Natural killer cell (primary cell): ENCODE data around the gene LZTFL1. TPM values are rescaled to one million over a fixed set of nuclear protein-coding genes. Genes with fewer than 3 reads are reported as not detected.

Experiments used
- ATAC-seq, 3 donors: fragments of 150-1000 bp in 2 of 3; fragments of 200-7000 bp in 1 of 3; cut with Tn5 transposase; 1 replicate in 1 of 3; 2 replicates in 2 of 3; pipeline ENCODE4 v1.10.0; 2021; ENCODE audit warnings: mild to moderate bottlenecking in 2 of 3, moderate library complexity in 2 of 3
- DNase-seq, 2 donors: peaks; one replicate each; pipeline versions ENCODE4 v3.0.0 to v3.0.0-alpha.2; 2013 to 2021; ENCODE audit warnings: mixed read lengths in 1 of 2
- H3K27ac ChIP-seq: one replicate; pipeline ENCODE4 v1.5.1; 2013; ENCODE audit warnings: mild to moderate bottlenecking, low read length
- H3K27me3 ChIP-seq: one replicate; pipeline ENCODE4 v1.6.1; 2013; ENCODE audit warnings: low read length; ENCODE audit not compliant: control insufficient read depth, insufficient read depth
- H3K36me3 ChIP-seq: one replicate; pipeline ENCODE4 v1.6.1; 2013; ENCODE audit warnings: low read length; ENCODE audit not compliant: control insufficient read depth, insufficient read depth
- H3K4me1 ChIP-seq: one replicate; pipeline ENCODE4 v1.6.1; 2013; ENCODE audit warnings: low read length; ENCODE audit not compliant: control insufficient read depth, insufficient read depth
- H3K4me3 ChIP-seq: one replicate; pipeline ENCODE4 v1.5.1; 2013; ENCODE audit warnings: low read length
- H3K9me3 ChIP-seq: one replicate; pipeline ENCODE4 v1.6.1; 2013; ENCODE audit warnings: low read length; ENCODE audit not compliant: control insufficient read depth, insufficient read depth
- H3K27ac Mint-ChIP-seq, 2 donors: one replicate each; pipeline ENCODE4 v1.8.0; 2022; ENCODE audit warnings: mild to moderate bottlenecking in 2 of 2, mixed read lengths in 2 of 2, moderate library complexity in 1 of 2
- H3K27me3 Mint-ChIP-seq, 2 donors: one replicate each; pipeline ENCODE4 v1.8.0; 2022; ENCODE audit warnings: low read depth in 2 of 2, mixed read lengths in 2 of 2
- H3K36me3 Mint-ChIP-seq: one replicate; pipeline ENCODE4 v1.8.0; 2022; ENCODE audit warnings: mixed read lengths
- H3K4me1 Mint-ChIP-seq, 2 donors: one replicate each; pipeline ENCODE4 v1.8.0; 2022; ENCODE audit warnings: mixed read lengths in 2 of 2
- H3K4me3 Mint-ChIP-seq: one replicate; pipeline ENCODE4 v1.8.0; 2022; ENCODE audit warnings: mild to moderate bottlenecking, moderate library complexity, mixed read lengths
- H3K9me3 Mint-ChIP-seq, 2 donors: one replicate each; pipeline ENCODE4 v1.8.0; 2022; ENCODE audit warnings: mixed read lengths in 2 of 2
- CTCF ChIP-seq: fragments of 200-600 bp; IDR thresholded peaks from one replicate; pipeline ENCODE4 v1.8.0; 2022; ENCODE audit warnings: antibody characterized with exemption
- WGBS: methylation state at CpG from one replicate; pipeline ENCODE4 v1.1.7; 2013; ENCODE audit warnings: missing lambda C conversion rate; ENCODE audit not compliant: insufficient coverage; 5-methylcytosine and 5-hydroxymethylcytosine counted together
- intact Hi-C: fragments of 100-400 bp; cut with micrococcal nuclease; formaldehyde crosslinking; loops from one replicate; pipeline ENCODE4 v1.14.2; 2022
- total RNA-seq, 4 donors: library from RNA; stranded (reverse); fragments of 120-200 nt in 1 of 4; gene quantifications; one replicate each; pipeline versions ENCODE4 v1.2.3 to v1.2.4, GENCODE V29; 2013 to 2022

Gene LZTFL1
- total RNA-seq, 3 donors from 2014 or later (not counting 1 experiment from before 2014, with no cell fraction given) = 16.4 to 19.8 (median 17.2) TPM

DNA sequence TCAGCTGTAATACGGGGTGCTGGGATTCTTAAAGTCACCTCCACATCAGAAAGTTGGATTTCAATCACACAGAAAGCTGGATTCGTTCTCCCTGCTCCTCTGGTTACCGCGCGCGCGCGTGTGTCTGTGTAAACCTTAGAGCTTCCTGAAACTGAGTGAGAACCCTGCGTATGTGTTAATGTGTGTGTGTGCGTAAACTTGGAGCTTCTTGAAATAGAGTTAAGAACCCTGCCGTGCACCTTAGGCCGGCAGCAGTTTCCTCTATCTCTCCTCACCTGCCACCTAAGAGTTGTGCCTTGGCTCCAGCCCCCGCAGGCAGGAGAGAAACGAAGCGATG lies 531 bp downstream of the LZTFL1 start:
- no peaks in the 10 kb centered on the region for H3K36me3 Mint-ChIP-seq
- ATAC-seq = peak; percentile 57 to 74 (median 57)
- under 1% methylated on average over 15 of the region's 15 CpGs for WGBS
- Histone ChIP-seq H3K27ac (peak overlapping the region; percentile 81), H3K4me3 (peak overlapping the region; percentile 77), H3K4me1 (peaks cover 15% of the 10 kb centered on the region), H3K9me3 (no peaks in the 10 kb centered on the region), H3K36me3 (no peaks in the 10 kb centered on the region), H3K27me3 (no peaks in the 10 kb centered on the region)
- peak overlapping the region; percentile 96 for H3K4me3 Mint-ChIP-seq
- peak overlapping the region; percentile 93 to 97 for H3K27ac Mint-ChIP-seq
- peaks cover 22 to 38% of the 10 kb centered on the region in 2 donors for H3K4me1 Mint-ChIP-seq
- intact Hi-C loops = loop anchor here (10.0 kb wide), 1 partner anchor 147 kb away; no protein-coding TSS in a partner anchor
- H3K9me3 Mint-ChIP-seq = no peaks in the 10 kb centered on the region
- DNase-seq = no peak
- H3K27me3 Mint-ChIP-seq = no peaks in the 10 kb centered on the region
- no peak for TF ChIP-seq CTCF

GRCh38 chr3:45838466-45838865 lies 3.5 kb downstream of the LZTFL1 start:
- no peak for DNase-seq
- ATAC-seq = no peak
- Mint-ChIP-seq H3K9me3 (no peaks in the 10 kb centered on the region), H3K4me1 (peaks cover 15 to 20% of the 10 kb centered on the region in 2 donors), H3K36me3 (no peaks in the 10 kb centered on the region), H3K4me3 (no peak overlapping the region), H3K27me3 (no peaks in the 10 kb centered on the region), H3K27ac (no peak overlapping the region)
- WGBS = 100% methylated on average over 1 of the region's 1 CpG
- no peak overlapping the region for H3K27ac ChIP-seq
- peaks cover 15% of the 10 kb centered on the region for H3K4me1 ChIP-seq
- peaks cover 6% of the 10 kb centered on the region for H3K36me3 ChIP-seq
- intact Hi-C loops = no loop called here
- no peak for TF ChIP-seq CTCF
- H3K27me3 ChIP-seq = no peaks in the 10 kb centered on the region
- H3K4me3 ChIP-seq = no peak overlapping the region
- no peaks in the 10 kb centered on the region for H3K9me3 ChIP-seq

GRCh38 chr3:45832699-45833098 lies 9.2 kb downstream of the LZTFL1 start:
- Histone ChIP-seq H3K9me3 (no peaks in the 10 kb centered on the region), H3K4me3 (no peak overlapping the region), H3K4me1 (no peaks in the 10 kb centered on the region), H3K36me3 (peaks cover 22% of the 10 kb centered on the region), H3K27ac (no peak overlapping the region), H3K27me3 (no peaks in the 10 kb centered on the region)
- intact Hi-C loops = no loop called here
- no peak for ATAC-seq
- no peak for TF ChIP-seq CTCF
- DNase-seq = peak in 1 of 2 donors; percentile 29
- Mint-ChIP-seq H3K4me3 (no peak overlapping the region), H3K27ac (no peak overlapping the region), H3K27me3 (no peaks in the 10 kb centered on the region), H3K9me3 (no peaks in the 10 kb centered on the region), H3K4me1 (peaks cover 0 to 5% of the 10 kb centered on the region in 2 donors), H3K36me3 (no peaks in the 10 kb centered on the region)
- WGBS = 96% methylated on average over 5 of the region's 5 CpGs

GRCh38 chr3:45830121-45830520 lies 11.8 kb downstream of the LZTFL1 start:
- Histone ChIP-seq H3K4me3 (no peak overlapping the region), H3K4me1 (no peaks in the 10 kb centered on the region), H3K36me3 (peaks cover 34% of the 10 kb centered on the region), H3K27ac (no peak overlapping the region), H3K9me3 (no peaks in the 10 kb centered on the region), H3K27me3 (no peaks in the 10 kb centered on the region)
- Mint-ChIP-seq H3K9me3 (no peaks in the 10 kb centered on the region), H3K27me3 (no peaks in the 10 kb centered on the region), H3K27ac (no peak overlapping the region), H3K4me3 (no peak overlapping the region), H3K36me3 (peaks cover 12% of the 10 kb centered on the region), H3K4me1 (peaks cover 0 to 5% of the 10 kb centered on the region in 2 donors)
- no peak for ATAC-seq
- 96% methylated on average over 5 of the region's 5 CpGs for WGBS
- no peak for DNase-seq
- TF ChIP-seq CTCF = no peak
- intact Hi-C loops = no loop called here
